H9 (cell line): ENCODE data around the gene COL9A2. TPM values are rescaled to one million over a fixed set of nuclear protein-coding genes. Genes with fewer than 3 reads are reported as not detected.

Experiments used
- DNase-seq: peaks from one replicate; pipeline ENCODE4 v3.0.0-alpha.2; 2017
- H2AFZ ChIP-seq: one replicate; pipeline ENCODE4 v1.6.1; 2013; ENCODE audit warnings: mild to moderate bottlenecking, low read length, control low read depth, moderate library complexity
- H2AK5ac ChIP-seq: 2 replicates; pipeline ENCODE4 v1.6.1; 2013; ENCODE audit warnings: low read length, control low read depth, mixed read lengths; ENCODE audit not compliant: insufficient read length
- H2BK120ac ChIP-seq: one replicate; pipeline ENCODE4 v1.6.1; 2013; ENCODE audit warnings: low read depth, mild to moderate bottlenecking, low read length, control low read depth, inconsistent platforms; ENCODE audit not compliant: poor library complexity, severe bottlenecking
- H2BK12ac ChIP-seq: 2 replicates; pipeline ENCODE4 v1.6.1; 2013; ENCODE audit warnings: low read length, control low read depth, mixed read lengths, low read depth; ENCODE audit not compliant: insufficient read length
- H2BK15ac ChIP-seq: 2 replicates; pipeline ENCODE4 v1.6.1; 2013; ENCODE audit warnings: low read depth, low read length, control low read depth
- H2BK20ac ChIP-seq: one replicate; pipeline ENCODE4 v1.6.1; 2013; ENCODE audit warnings: low read depth, mild to moderate bottlenecking, low read length, control low read depth, inconsistent platforms; ENCODE audit not compliant: poor library complexity, severe bottlenecking
- H2BK5ac ChIP-seq: 2 replicates; pipeline ENCODE4 v1.6.1; 2013; ENCODE audit warnings: low read length, control low read depth, mixed read lengths; ENCODE audit not compliant: insufficient read length
- H3K14ac ChIP-seq: 2 replicates; pipeline ENCODE4 v1.6.1; 2013; ENCODE audit warnings: low read length, control low read depth; ENCODE audit not compliant: insufficient read depth
- H3K18ac ChIP-seq: 2 replicates; pipeline ENCODE4 v1.6.1; 2013; ENCODE audit warnings: low read depth, mild to moderate bottlenecking, mixed read lengths, low read length, control low read depth; ENCODE audit not compliant: insufficient read length
- H3K23ac ChIP-seq: 2 replicates; pipeline ENCODE4 v1.6.1; 2013; ENCODE audit warnings: low read length, control low read depth, mixed read lengths, low read depth; ENCODE audit not compliant: insufficient read length
- H3K23me2 ChIP-seq: 2 replicates; pipeline ENCODE4 v1.6.1; 2013; ENCODE audit warnings: low read depth, mild to moderate bottlenecking, mixed read lengths, low read length, control low read depth; ENCODE audit not compliant: insufficient read length, poor library complexity, severe bottlenecking
- H3K27ac ChIP-seq: 2 replicates; pipeline ENCODE4 v1.5.1; 2013; ENCODE audit warnings: low read length, control low read depth, mixed read lengths, low read depth; ENCODE audit not compliant: insufficient read length
- H3K27me3 ChIP-seq: 2 replicates; pipeline ENCODE4 v1.6.1; 2013; ENCODE audit warnings: low read length, control low read depth, inconsistent platforms; ENCODE audit not compliant: insufficient read depth
- H3K4ac ChIP-seq: 2 replicates; pipeline ENCODE4 v1.6.1; 2013; ENCODE audit warnings: low read depth, mild to moderate bottlenecking, control low read depth, inconsistent platforms, low read length, moderate library complexity
- H3K4me1 ChIP-seq: 2 replicates; pipeline ENCODE4 v1.6.1; 2013; ENCODE audit warnings: low read length, control low read depth, inconsistent platforms; ENCODE audit not compliant: insufficient read depth
- H3K4me2 ChIP-seq: 2 replicates; pipeline ENCODE4 v1.6.1; 2013; ENCODE audit warnings: low read length, control low read depth, mixed read lengths; ENCODE audit not compliant: insufficient read length, insufficient read depth
- H3K56ac ChIP-seq: 2 replicates; pipeline ENCODE4 v1.6.1; 2013; ENCODE audit warnings: low read depth, mild to moderate bottlenecking, mixed read lengths, low read length, control low read depth; ENCODE audit not compliant: insufficient read length
- H3K79me1 ChIP-seq: 2 replicates; pipeline ENCODE4 v1.6.1; 2013; ENCODE audit warnings: low read depth, mild to moderate bottlenecking, moderate library complexity, low read length, control low read depth, inconsistent platforms; ENCODE audit not compliant: insufficient read depth, poor library complexity, severe bottlenecking
- H3K79me2 ChIP-seq: 2 replicates; pipeline ENCODE4 v1.6.1; 2013; ENCODE audit warnings: low read length, control low read depth, inconsistent platforms; ENCODE audit not compliant: insufficient read depth
- H3K9ac ChIP-seq: 2 replicates; pipeline ENCODE4 v1.6.1; 2013; ENCODE audit warnings: low read length, control low read depth, mixed read lengths; ENCODE audit not compliant: insufficient read length; ENCODE audit errors: extremely low read depth
- H3K9me3 ChIP-seq: one replicate; pipeline ENCODE4 v1.6.1; 2013; ENCODE audit warnings: low read depth, low read length, inconsistent platforms; ENCODE audit not compliant: control insufficient read depth
- H3T11ph ChIP-seq: one replicate; pipeline ENCODE4 v1.6.1; 2013; ENCODE audit warnings: mild to moderate bottlenecking, low read length, control low read depth, inconsistent platforms
- H4K20me1 ChIP-seq: one replicate; pipeline ENCODE4 v1.6.1; 2013; ENCODE audit not compliant: control insufficient read depth, insufficient read length, insufficient read depth
- H4K5ac ChIP-seq: 2 replicates; pipeline ENCODE4 v1.6.1; 2013; ENCODE audit warnings: low read depth, mild to moderate bottlenecking, mixed read lengths, low read length, control low read depth; ENCODE audit not compliant: insufficient read length
- H4K8ac ChIP-seq: replicated peaks from 2 replicates; pipeline ENCODE4 v1.6.1; 2013; ENCODE audit warnings: low read length, control low read depth, mixed read lengths, low read depth; ENCODE audit not compliant: insufficient read length
- H4K91ac ChIP-seq: 2 replicates; pipeline ENCODE4 v1.6.1; 2013; ENCODE audit warnings: low read depth, mild to moderate bottlenecking, moderate library complexity, mixed read lengths, low read length, control low read depth; ENCODE audit not compliant: insufficient read length
- H3K27ac Mint-ChIP-seq, 3 experiments: 2 replicates in 2 of 3; 3 replicates in 1 of 3; pipeline ENCODE4 v1.8.0; 2020 to 2021; ENCODE audit warnings: mixed read lengths in 3 of 3, mild to moderate bottlenecking in 1 of 3, moderate library complexity in 1 of 3
- H3K27me3 Mint-ChIP-seq: 2 replicates; pipeline ENCODE4 v1.8.0; 2021; ENCODE audit warnings: low read depth, mild to moderate bottlenecking, moderate library complexity, mixed read lengths
- H3K36me3 Mint-ChIP-seq, 3 experiments: 2 replicates in 2 of 3; 3 replicates in 1 of 3; pipeline ENCODE4 v1.8.0; 2020 to 2021; ENCODE audit warnings: low read depth in 3 of 3, mixed read lengths in 3 of 3; ENCODE audit not compliant: insufficient read depth in 1 of 3
- H3K4me1 Mint-ChIP-seq, 2 experiments: 2 replicates each; pipeline ENCODE4 v1.8.0; 2020; ENCODE audit warnings: mixed read lengths in 2 of 2
- H3K4me3 Mint-ChIP-seq, 2 experiments: 2 replicates in 1 of 2; 3 replicates in 1 of 2; pipeline ENCODE4 v1.8.0; 2020 to 2021; ENCODE audit warnings: mild to moderate bottlenecking in 2 of 2, mixed read lengths in 2 of 2, moderate library complexity in 1 of 2
- H3K9me3 Mint-ChIP-seq, 2 experiments: 2 replicates in 1 of 2; 3 replicates in 1 of 2; pipeline ENCODE4 v1.8.0; 2020; ENCODE audit warnings: mild to moderate bottlenecking in 2 of 2, mixed read lengths in 2 of 2, moderate library complexity in 1 of 2
- WGBS: extraction: QIAGEN DNeasy Blood & Tissue Kit; methylation state at CpG from one replicate; pipeline ENCODE4 v1.1.7; 2013; ENCODE audit warnings: missing lambda C conversion rate, low lambda C conversion rate, mixed read lengths; ENCODE audit not compliant: insufficient read length; ENCODE audit errors: extremely low coverage; 5-methylcytosine and 5-hydroxymethylcytosine counted together
- total RNA-seq: library from RNA; stranded (reverse); gene quantifications from 2 replicates; pipeline ENCODE4 v1.2.1, GENCODE V29; 2021
- TF ChIP-seq, protein P1 (sequence below): fragments of 200-600 bp; sonication (generic); conservative IDR thresholded peaks from 3 replicates; pipeline ENCODE4 v1.8.0; 2021; ENCODE audit warnings: antibody characterized with exemption, mild to moderate bottlenecking

The COL9A2 gene
- total RNA-seq, 1 experiment from 2014 or later, result 4.5 TPM

DNA sequence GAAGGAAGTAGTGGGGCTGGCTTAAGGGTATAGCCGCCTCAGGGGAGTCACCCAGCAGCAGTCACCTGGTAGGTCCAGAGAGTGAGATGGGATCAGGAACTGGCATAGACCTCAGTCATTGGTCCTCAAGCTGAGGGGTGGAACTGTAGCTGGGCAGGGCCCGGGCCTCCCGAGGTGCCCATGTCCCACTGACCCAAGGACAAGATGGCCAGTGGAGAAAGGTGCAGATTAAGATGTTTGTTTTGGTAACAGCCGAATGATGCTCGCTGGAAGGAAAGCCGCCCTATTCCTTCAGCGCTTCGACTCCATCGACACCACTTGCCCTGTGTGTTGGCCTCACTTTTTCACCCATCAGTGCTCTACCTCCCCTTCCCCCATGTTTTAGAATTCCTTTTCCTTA lies 16.4 kb downstream of the COL9A2 start:
- H2AFZ ChIP-seq, result no peak overlapping the region
- H3K18ac ChIP-seq, result no peak overlapping the region
- H4K8ac ChIP-seq, result no peak overlapping the region
- no peak overlapping the region for H2AK5ac ChIP-seq
- H3K79me2 ChIP-seq, result no peaks in the 10 kb centered on the region
- H3K79me1 ChIP-seq, result no peaks in the 10 kb centered on the region
- H3K36me3 Mint-ChIP-seq, result 0 out of 7 replicates have a peak, but pooled peaks cover 0 to 3% (median 0%) of the 10 kb centered on the region in 3 experiments
- H3K9ac ChIP-seq, result no peak overlapping the region
- H3K9me3 Mint-ChIP-seq, result no peaks in the 10 kb centered on the region
- no peak for DNase-seq
- H2BK15ac ChIP-seq, result no peak overlapping the region
- no peak overlapping the region for H3K27ac ChIP-seq
- H4K91ac ChIP-seq, result no peak overlapping the region
- no peaks in the 10 kb centered on the region for H3K4me1 ChIP-seq
- no peak overlapping the region for H3K4me2 ChIP-seq
- no peaks in the 10 kb centered on the region for H3K23me2 ChIP-seq
- TF ChIP-seq, protein P1, sequence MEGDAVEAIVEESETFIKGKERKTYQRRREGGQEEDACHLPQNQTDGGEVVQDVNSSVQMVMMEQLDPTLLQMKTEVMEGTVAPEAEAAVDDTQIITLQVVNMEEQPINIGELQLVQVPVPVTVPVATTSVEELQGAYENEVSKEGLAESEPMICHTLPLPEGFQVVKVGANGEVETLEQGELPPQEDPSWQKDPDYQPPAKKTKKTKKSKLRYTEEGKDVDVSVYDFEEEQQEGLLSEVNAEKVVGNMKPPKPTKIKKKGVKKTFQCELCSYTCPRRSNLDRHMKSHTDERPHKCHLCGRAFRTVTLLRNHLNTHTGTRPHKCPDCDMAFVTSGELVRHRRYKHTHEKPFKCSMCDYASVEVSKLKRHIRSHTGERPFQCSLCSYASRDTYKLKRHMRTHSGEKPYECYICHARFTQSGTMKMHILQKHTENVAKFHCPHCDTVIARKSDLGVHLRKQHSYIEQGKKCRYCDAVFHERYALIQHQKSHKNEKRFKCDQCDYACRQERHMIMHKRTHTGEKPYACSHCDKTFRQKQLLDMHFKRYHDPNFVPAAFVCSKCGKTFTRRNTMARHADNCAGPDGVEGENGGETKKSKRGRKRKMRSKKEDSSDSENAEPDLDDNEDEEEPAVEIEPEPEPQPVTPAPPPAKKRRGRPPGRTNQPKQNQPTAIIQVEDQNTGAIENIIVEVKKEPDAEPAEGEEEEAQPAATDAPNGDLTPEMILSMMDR, result no peak
- no peak overlapping the region for H3K27ac Mint-ChIP-seq
- no CpG with 5 or more reads among the region's 9 CpGs for WGBS
- no peak overlapping the region; the same call in 1 of the 2 replicates for H3K14ac ChIP-seq
- no peaks in the 10 kb centered on the region for H3K27me3 ChIP-seq
- H4K5ac ChIP-seq, result no peak overlapping the region
- H2BK5ac ChIP-seq, result no peak overlapping the region
- no peak overlapping the region for H3K4ac ChIP-seq
- H3K23ac ChIP-seq, result no peak overlapping the region
- no peaks in the 10 kb centered on the region for H4K20me1 ChIP-seq
- no peak overlapping the region for H2BK20ac ChIP-seq
- no peak overlapping the region for H3K4me3 Mint-ChIP-seq
- H2BK120ac ChIP-seq, result no peak overlapping the region
- H3T11ph ChIP-seq, result no peak overlapping the region
- no peak overlapping the region for H2BK12ac ChIP-seq
- no peak overlapping the region for H3K56ac ChIP-seq
- no peaks in the 10 kb centered on the region for H3K9me3 ChIP-seq
- H3K4me1 Mint-ChIP-seq, result no peaks in the 10 kb centered on the region; a peak in 1 of 4 replicates
- H3K27me3 Mint-ChIP-seq, result no peaks in the 10 kb centered on the region; the same call in 1 of the 2 replicates
